NCI-H1694 (cell line): ENCODE results near the gene SNX5.

ENCODE experiments used
- DNase-seq: peaks from one replicate; lab custom pipeline; 2025; lab: John Stamatoyannopoulos, UW

The SNX5 gene

DNA sequence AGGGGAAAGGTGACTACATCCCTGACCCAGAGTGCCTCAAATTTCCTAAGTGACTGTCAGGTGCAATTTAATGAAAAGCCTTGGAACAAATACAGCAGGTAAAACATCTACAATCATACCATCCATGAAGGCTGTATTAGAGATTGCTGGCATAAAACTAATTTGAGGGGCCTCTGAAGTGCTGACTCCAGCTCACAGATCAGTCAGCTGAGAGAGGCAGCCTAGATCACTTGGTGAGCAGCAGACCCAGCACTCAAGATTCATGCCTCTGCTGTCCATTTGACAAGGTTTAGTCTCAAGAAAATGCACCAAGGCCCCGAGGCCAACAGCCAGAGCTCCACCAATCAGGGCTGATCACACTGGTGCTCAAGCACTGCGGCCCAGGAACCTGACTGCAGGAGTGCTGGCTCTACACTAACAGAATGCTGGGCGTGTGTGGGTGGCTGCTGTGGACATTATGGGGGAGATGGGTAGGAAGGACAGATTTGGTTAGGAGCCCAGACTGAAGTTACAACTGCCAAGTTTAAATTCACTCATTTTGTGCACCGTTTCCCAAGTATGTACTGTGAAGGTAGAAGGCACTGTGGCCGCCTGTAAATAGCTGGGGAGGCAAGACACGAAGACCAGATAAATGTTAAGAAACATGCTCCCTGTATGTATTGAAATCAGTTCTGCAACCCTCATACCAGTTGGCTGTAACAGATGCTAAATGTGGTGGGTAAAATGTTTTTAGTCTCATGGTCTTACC, 28.2 kb downstream of the SNX5 start:
- DNase-seq, result no peak

DNA sequence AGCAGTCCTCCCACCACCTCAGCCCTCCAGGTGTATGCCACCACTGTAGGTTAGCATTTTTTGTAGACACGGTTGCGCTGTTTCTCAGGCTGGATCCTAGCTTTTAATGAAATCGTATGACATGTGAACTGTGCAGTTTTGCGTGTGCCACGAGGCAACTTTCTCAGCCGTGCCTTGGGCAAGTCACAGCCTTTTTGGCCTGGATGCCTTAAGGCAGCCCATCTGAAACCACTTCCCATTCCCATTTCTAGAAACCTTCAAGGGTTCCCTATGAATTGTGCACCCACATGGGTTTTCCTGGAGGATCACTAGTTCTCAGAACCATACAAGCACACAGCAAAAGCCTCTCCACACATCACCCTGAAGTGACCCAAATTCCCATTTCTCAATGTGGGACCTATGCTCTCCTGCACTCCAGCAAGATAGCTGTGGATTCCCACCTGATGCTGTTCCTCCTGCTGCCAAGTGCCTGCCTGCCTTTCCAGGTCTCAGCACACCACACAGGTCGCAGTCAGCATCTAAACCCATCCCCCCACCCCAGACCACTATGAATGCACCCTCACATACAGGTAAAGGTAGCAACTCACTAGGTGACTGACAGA, 28.9 kb downstream of the SNX5 start:
- DNase-seq, result no peak

DNA sequence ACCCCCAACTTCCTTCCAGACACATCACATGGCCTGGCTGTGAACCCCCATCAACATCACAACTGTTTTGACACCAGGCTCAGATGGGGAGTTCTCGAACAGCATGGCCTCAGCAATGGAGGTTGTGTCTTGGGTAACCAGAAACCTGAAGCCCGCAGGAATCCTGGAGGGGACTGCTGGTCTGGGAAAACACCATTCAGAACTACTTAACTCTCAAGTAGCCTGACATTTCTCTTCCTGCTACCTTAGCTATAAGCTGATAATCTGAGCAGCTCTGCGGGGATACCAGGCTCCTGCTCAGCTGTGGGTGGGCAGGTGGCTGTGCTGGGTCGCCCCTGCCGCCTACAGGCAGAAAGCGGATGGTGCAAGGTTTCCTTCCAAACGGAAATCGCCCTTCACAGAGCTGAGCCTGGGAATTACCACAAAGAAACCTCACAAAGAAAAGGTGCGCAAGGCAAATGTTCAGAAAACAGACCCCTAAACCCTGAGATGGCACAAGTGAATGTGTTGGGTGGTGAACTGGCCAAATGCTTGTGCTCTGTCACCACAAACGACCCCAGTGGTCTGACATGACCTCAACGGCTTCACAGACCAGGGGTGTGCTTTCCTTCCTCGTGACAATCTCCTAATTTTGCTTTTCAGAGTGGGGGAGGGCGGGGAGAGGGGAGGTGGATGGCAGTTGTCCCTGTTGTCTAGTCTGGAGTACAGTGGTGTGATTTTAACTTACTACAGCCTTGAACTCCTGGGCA, 29.5 kb downstream of the SNX5 start:
- peak; percentile 45 for DNase-seq

DNA sequence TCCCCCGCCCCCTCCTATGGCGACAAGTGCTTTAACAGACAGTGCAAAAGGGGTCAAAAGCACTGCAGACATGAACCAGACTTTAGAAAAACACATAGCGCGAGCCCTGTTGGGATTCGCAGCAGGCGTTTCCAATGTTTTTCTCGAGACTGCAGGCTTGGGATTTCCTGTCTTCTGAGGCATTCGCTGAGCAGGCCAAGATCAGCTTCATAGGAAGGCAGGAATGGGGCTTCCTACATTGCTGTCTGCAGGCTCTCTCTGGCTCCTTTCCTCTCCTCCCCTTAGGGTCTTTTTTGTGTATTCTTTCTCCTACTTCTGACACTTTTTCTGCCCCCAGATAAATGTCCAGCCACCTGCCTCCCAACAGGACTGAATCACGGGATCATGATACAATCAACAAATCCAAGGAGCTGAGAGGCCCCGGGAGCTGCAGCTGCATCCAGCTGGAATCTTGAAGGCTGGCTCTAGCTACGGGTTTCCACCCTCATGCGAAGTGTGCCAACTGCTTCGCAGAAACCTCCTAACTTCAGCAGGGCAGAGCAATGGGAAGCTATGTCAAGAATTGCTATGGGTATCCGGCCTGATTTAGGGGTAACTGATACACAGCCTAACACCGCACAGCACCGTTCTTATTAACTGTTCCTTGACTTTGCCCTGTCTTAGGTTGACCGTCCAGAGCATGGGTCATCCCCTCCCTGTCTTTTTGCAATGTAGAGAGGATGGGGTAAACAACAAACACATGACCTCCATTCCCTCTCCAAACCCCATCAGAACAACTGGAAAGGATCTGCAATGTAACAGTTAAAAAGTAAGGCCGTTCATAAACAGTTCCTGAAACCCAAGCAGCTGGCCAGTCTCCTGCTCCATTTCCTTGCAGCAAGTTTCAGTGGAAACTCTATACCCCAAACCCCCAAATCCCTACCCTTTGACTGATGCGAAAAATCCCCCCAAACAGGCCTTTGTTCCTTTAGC, 31.5 kb downstream of the SNX5 start:
- DNase-seq, result no peak

DNA sequence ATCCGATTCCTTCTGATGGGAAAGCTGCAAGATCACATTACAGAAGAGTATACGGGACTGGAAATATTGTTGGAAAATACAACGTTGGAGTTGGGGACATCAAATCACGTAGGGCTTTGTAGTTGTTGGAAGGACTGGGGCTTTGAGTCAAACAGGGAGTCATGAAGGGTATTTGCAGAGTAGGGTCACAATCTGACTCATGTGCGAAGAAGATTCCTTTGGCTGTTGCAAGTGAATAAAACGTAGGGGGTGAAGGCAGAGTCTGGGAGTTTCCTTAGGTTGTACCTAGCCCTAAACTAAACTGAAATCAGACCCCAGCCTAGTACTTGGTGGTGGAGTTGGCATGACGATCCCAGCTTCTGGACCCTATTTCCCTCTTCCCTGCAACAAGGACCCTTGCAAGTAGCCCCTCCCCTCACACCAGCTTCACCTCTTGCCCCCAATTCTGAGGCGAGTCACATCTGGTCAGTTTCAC, 32.3 kb downstream of the SNX5 start:
- no peak for DNase-seq

DNA sequence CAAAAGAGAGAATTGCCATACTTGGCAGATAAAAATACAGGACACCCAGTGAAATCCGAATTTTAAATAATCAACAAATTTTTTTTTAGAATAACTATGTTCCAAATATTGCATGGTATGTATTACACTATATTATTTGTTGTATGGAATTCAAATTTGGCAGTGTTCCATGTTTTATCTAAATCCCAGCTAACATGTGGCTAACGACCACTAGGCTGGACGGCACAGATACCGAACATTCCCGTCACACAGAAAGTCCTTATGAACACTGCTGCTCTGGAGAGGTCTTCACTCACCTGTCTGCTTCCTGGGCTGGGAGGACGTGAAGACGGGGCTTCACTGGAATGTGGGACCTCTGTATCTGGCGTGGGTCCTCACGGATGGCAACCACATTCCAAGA, 32.8 kb downstream of the SNX5 start:
- no peak for DNase-seq

DNA sequence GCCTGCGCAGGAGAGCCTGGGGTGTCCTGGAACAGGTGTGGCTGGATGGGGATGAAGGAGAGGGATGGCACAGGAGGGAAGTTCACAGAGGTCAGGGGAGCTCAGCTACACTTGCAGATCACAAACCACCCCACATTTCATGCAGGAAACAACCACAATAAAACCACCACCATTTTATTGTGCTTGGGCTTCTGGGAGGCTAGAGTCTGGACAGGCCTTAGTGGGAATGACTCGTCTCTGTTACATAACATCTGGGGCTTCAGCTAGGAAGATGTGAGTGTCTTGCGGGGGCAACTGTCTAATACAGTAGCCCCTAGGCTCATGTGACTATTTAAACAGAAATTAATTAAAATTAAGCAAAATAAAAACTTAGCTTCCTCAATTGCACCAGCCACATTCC, 33.4 kb downstream of the SNX5 start:
- no peak for DNase-seq

DNA sequence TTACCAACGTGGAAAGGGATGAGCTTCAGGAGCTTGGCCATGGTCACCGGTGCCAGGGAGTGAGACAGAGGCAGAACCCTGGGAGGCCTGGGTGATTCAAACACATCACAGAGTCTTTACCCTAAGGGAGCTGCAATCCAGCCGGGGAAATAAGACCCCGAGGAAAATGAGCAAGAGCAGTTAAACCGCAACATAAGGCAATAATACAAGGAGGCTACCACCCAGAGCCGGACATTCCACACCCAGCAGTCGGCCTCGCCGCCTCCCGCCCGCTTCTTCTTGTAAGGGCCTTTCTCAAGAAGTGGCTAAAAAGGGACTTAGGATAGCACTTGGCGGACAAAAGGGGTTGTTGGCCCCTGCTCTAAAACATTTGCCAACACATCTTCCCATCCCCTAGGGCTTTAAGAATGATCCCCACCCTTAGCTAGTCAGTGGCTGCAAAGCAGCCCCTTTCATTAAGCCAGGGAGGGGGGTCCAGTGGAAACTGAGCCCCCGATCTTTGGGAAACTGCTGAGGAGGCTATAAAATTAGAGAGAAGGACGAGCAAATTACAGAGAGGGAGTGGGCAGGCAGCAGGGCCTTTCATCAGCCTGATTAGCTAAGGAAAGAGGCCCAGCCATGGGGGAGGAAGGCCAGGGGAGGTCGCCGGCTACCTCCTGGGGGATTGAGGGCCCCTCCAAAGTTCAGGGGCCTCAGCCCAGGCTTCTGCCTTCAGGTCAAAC, 34.3 kb downstream of the SNX5 start:
- no peak for DNase-seq

DNA sequence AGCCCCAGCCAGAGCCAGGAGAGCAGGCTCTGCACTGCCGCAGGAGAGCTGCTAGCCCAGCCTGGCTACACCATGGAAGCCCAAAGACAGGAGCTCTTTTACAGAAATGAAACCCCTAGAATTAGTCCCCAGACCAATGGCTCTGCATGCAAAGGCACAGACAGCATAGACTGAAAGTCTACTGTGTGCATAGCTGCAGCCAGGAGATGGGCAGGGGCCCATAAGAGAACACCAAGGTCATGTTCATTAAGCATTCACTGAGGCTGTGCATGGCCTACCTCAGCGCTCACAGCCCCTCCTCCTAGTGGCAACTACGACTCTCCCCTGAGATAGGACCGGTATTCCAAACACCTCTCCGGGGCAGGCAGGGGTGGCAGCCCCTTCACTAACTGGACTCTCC, 34.9 kb downstream of the SNX5 start:
- DNase-seq, result no peak

DNA sequence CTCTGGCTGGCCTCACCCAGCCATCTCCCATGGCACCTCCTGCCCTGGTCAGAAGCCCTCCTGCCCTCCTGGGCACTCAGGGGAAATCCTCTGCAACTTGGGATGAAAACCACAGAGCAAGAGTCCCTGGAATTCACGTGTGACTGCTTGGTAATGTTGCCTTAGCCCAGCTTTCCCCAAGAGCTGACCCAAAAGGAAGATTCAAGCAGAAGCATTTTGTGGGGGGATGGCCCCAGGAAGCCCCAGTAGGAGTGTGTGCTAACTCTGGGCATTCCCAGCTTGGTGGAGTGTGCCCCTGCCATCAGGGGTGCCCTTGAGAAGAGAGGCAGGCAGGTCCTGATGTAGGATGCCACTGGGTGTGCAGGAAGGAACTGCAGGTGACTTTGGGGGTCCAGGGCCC, 35.5 kb downstream of the SNX5 start:
- DNase-seq, result no peak

DNA sequence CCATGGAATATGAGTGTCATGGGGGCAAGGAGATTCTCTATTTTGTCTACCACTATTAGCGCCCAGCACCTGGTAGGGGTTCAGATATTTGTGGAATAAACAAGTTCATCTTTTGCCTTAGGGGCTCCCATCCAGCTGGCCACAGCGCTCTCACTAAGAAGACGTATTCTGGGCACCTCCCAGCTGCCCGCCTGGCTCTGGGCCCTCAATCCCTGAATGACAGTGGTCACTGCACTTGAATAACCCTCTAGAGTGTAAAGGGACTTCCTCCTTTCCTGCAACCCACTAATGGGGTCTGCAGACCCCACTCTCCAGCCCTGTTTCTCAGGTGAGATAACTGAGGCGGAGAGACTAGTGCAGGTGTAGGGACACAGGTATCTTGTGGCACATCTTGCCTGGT, 36.2 kb downstream of the SNX5 start:
- DNase-seq, result no peak

DNA sequence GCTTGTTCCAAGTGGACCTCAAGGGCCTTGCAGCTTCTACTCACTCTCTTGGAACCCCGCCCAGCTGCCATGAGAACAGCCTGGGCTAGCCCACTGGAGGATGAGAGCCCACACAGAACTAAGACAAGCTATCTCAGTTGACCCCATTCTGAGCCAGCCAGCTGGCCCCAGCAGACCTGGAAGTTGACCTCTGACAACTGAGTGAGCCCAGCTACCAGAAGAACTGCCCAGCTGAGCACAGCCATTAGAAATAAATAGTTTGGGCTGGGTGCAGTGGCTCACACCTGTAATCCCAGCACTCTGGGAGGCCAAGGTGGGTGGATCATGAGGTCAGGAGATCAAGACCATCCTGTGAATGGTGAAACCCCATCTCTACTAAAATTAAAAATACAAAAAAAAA, 37.1 kb downstream of the SNX5 start:
- no peak for DNase-seq

DNA sequence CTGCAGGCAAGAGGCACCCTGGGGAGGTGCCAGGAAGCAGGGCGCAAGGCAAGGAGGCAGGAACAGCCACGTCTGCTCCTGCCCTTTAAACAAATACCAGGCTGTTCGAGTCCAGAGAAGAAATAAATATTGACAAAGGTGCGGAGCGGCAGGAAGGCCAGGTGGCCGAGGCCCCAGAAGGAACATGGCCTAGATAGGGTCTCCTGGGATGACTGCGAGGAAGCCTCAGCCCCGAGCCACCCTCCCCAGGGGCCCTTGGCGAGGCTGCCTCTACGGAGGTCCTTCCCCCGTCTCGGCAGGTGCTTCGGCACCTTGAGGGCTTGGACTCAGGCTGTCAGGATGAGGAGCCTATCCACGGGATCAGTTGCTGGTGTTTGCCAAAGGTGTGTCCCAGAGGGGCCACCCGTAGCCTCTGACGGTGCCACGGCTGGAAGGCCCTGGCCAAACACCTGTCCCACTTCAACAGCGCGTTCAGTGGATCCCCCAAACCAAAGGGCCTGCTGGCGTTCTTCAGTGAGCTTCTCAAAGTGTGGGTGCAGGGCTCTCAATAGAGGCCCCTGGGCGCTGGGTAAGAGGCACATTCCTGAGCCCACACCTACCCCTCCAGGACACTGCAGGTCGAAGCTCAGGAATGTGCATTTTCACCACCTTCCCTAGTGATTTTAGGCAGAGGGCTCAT, 39.8 kb downstream of the SNX5 start:
- no peak for DNase-seq

DNA sequence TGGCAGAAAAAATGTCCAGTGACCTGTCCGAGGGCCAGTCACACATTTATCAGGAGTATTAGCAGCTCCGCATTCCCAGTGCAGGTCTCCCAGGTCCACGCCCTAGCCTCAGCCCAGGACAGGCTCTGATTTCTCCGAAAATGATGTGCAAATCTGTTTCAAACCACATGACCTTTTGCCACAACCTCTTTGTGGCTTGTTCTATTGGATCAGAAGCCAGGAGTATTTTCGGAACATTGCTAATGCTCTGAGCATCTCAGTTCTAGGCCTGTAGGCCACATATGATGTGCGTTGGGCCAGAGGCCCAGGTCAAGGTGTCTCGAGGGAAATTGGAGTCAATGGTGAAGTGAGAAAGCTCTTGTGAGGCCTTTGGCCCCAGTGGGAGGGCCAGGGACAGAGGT, 40.4 kb downstream of the SNX5 start:
- no peak for DNase-seq

DNA sequence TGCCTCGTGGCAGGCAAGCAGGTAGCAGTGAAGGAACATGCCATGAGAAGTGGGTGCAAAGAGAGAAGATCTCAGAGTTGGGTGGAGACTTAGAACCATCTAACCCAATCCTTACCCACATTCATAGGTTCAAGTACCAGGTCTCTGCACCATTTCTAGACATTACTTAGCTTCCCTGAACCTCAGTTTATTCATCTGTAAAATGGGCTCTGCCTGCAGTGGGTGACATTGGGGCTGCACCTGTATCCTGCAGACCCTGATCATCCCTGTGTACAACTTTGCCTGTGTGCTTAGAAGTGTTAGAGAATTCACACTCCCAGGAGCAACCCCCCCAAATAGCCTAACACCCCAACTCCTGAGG, 42.7 kb downstream of the SNX5 start:
- no peak for DNase-seq

DNA sequence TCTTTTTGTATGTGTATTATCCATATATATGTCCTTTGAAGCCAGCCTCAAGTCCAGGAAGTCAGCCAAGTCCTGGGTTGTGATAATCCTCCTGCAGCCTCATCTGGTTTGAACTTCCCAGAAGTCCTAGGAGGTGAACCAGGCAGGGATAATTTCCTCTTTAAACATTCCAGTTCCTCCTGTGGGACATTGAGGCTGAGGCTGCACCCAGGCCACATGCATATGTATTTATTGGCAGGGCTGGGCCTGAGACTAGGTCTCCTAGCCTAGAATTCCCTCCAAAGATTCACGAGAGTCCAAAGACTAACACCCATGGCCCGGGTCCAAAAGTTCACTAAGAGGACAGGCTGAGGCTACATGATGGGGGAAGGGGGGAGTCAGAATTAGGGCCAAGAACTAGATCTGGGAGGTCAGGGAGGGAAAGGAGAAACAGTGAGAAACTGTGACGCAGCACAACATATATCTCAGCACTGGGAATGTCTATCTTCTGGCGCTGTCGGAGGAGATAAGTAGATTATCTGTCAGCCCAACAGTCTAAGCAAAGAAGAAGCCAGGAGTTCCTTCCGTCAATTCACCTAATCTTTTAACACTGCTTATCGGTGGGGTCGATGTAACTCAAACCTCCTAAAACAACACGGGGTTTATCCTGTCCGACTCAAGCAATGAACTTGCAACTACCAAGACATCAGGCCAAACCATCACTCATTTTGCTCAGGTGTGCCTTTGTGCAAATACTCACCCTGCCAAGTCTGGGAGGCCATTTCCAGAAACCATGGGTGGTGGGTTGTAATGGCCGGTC, 43.3 kb downstream of the SNX5 start:
- DNase-seq, result no peak

DNA sequence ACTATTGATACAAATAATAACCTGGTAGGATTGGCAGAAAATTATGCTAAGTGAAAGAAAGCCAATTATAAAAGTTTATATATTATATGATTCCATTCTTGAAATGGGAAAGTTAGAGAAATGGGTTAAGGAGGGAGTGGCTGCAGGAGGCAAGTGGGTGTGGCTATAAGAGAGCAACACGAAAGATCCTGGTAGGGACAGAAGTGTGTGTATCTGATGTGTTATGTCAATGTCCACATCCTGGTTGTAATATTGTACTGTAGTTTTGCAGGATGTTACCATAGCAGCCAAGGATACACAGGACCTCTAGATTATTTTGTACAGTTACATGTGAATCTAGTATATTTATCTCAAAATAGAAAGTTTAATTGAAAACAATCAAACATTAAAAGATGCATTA, 46.8 kb downstream of the SNX5 start:
- no peak for DNase-seq

DNA sequence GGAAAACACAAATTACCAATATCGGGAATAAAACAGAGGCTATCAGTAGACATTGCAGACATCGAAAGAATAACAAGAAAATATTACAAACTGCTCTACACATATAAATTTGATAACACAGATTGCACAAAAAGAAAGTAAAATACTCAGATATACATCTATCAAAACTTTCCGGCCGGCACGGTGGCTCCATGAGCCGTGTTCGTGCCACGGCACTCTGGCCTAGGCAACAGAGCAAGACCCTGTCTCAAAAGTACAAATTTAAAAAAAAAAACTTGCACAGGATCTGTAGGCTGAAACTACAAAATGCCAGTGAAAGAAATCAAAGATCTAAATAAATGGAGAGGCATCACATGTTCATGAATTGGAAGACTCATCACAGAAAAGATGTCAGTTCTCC, 49.4 kb downstream of the SNX5 start:
- DNase-seq, result no peak

DNA sequence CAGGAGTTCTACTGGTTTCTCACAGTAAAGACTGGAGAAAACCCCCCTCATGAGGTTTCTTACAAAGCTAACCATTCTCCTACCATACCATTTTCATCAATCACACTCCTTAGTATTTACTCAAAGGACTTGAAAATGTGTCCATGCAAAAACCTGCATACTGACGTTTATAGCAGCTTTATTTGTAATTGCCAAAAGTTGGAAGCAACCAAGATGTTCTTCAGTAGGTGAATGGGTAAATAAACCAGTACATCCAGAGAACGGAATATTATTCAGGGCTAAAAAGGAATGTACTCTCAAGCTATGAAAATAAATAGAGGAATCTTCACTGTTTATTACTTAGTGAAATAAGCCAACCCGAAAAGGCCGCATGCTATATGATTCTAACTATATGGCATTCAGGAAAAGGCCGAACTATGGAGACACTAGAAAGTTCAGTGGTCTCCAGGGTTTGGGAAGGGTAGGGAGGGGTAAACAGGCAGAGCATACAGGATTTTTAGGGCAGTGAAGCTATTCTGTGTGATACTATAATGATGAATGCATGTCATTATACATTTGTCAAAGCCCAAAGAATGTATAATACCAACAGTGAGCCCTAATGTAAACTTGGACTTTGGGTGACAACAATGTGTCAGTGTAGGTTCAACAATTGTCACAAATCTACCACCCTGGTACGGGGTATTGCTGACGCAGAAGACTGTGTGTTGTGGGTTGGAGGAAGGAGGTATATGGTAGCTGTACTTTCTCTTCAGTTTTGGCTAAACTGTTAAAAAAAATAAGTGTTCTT, 50.6 kb downstream of the SNX5 start:
- no peak for DNase-seq
